GM19240 (cell line): ENCODE results near the gene LYRM4.
"Not testable (repeated sequence)": the region's sequence is repeated elsewhere in the genome, so short reads cannot be mapped to it uniquely, and the experiment has no call there.

Experiments used
- DNase-seq: peaks from one replicate; pipeline ENCODE4 v3.0.0; 2011; ENCODE audit warnings: low spot score; ENCODE audit not compliant: insufficient read length

Gene LYRM4

GRCh38 chr6:5123296-5124143, 137.2 kb downstream of the LYRM4 start:
- DNase-seq = no peak

GRCh38 chr6:5122504-5123112, 138.1 kb downstream of the LYRM4 start:
- no peak for DNase-seq

DNA sequence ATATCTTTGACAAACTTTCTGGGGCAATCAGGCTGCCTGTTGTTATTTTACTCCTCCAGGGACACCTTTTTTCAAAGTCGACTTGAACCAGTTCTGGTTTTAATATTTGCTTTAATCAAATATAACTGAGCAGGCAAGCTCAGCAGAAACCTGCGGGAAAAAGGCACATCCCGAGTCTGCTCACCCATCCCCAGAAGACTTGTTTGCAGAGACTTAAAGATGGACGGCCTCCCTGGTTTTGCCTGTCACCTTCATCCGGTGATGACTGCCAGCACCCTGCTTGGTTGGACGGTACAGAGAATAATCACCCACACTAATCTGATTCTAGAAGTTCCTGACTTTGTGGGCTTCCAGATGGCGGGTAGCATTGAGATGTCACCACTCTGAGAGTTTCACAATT, 138.8 kb downstream of the LYRM4 start:
- no peak for DNase-seq

GRCh38 chr6:5121479-5121878, 139.3 kb downstream of the LYRM4 start:
- no peak for DNase-seq

- DNase-seq = not testable (repeated sequence)
These were observed 140.2 kb downstream of the LYRM4 start for GRCh38 chr6:5120543-5120942.

DNA sequence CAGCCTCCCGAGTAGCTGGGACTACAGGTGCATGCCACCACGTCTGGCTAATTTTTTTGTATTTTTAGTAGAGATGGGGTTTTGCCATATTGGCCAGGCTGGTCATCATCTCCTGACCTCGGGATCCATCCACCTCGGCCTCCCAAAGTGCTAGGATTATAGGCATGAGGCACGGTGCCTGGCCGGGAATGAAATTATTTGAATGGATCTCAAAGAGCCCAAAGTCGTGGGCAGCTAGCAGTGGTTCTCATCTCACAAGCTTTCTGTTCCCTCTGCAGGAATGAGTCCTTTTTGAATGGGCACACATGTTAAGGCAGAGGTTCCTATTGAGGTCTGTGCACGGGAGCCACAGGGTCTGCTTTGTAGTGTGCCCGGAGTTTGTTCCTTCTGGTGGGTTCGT, 140.7 kb downstream of the LYRM4 start:
- DNase-seq = no peak

- no peak for DNase-seq
These were observed 141.4 kb downstream of the LYRM4 start for GRCh38 chr6:5119090-5119951.

GRCh38 chr6:5116243-5116991, 144.3 kb downstream of the LYRM4 start:
- no peak for DNase-seq

DNA sequence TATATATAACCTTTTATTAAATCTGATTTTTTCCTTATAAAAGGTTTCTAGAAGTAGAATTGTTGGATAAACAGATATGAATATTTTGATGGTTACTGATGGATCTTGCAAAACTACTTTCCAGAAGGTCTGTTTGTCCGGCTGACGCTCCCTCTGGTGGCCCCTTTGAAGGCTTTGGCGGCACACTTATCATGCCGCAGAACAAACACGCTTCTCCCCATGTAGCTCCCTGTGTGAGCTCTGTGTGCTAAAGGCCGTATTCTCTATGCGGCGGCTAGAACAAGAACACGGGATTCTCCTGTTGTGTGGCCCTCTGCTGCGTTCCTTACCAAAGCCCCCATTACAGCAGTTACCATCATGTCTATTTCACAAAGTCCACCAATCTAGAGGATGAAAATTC, 145.6 kb downstream of the LYRM4 start:
- no peak for DNase-seq

- DNase-seq = no peak
These were observed 147.7 kb downstream of the LYRM4 start for GRCh38 chr6:5113096-5113495.

- DNase-seq = no peak
These were observed 148.5 kb downstream of the LYRM4 start for GRCh38 chr6:5112066-5112799.

DNA sequence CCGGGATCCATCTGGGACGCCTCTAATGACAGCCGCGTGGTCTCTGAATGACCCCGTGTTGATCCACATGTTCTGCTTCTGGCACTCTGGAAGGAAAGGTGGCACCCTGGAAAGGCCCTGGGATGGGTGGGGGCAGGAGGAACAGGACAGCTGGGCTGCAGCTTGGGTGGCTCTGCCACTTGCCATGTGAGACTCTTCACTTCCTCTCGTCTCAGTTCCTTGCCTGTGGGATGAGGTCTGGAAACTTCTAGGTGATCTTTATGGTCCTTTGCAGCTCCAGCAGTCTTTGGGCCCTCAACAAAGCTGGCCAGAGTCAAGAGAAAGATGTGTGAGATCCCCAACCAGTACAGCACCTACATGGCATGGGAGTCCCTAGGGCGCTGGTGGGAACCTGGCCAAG, 149.1 kb downstream of the LYRM4 start:
- DNase-seq = no peak

DNA sequence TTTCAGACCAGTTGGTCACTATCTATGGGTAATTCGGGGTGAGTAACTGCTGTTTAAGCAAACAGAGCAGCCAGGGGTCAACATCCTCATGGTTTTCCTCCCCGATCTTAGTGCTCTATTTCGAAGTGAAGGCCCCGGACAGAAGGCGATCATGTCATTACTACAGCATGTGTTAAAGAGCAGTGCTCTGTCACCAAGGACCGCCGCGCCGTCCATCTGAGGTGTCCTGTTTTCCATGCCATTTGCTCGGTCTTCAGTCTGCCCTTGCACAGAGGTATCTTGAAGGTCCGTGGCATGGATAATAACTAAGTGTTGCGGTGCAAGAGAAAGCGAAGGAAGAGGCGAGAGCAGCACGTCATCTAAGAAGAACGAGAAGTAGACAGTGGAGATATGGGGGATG, 150.5 kb downstream of the LYRM4 start:
- DNase-seq = no peak

DNA sequence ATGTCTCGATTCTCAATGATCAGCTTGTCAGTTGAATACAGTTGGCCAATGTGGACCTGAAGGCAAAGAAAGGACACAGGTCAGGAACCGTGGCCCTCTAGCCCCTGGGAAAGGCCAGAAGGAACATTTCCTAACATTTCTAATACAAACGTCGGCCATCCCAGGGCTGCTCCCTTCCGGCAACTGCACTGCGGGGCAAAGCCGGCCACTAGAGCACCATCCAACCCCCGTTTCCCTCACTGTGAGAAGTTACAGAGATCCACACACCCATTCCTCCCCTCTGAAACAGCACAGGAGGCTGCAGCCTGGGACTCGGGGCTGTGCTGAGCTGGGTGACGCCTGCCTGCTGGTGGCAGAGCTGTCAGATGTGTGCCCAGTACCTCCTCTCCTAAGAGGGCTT, 151.3 kb downstream of the LYRM4 start:
- DNase-seq = no peak

DNA sequence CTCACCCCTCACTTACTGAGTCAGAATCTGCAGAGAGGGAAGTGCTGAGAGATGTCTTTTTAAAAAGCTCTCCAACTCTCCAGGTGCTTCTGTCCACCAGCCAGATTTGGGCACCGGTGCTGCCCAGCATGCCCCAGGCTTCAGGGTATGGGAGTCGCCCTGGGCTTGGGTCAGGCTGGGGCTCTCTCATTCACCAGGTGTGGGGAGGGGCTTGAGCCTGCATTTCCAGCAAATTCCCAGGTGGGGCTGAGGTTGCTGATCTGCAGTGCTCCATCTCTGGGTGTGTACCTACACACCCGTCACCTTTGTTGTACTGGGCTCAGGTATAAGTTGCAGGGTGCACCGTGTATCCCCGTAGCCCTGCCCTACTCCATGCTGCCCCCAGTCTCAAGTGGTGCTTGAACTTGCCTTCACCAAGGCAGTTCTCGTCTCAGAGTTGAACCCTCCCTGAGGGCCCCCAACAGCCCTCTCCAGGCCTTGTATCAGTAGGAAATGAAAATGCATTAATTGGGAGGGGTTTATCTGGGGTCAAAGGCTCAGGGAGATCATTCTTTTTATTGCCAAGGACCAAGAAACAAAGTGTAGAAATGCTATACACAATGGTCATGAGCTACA, 152.1 kb downstream of the LYRM4 start:
- no peak for DNase-seq

GRCh38 chr6:5108068-5108467, 152.7 kb downstream of the LYRM4 start:
- DNase-seq = no peak

- DNase-seq = no peak
These were observed 153.4 kb downstream of the LYRM4 start for GRCh38 chr6:5107341-5107740.

DNA sequence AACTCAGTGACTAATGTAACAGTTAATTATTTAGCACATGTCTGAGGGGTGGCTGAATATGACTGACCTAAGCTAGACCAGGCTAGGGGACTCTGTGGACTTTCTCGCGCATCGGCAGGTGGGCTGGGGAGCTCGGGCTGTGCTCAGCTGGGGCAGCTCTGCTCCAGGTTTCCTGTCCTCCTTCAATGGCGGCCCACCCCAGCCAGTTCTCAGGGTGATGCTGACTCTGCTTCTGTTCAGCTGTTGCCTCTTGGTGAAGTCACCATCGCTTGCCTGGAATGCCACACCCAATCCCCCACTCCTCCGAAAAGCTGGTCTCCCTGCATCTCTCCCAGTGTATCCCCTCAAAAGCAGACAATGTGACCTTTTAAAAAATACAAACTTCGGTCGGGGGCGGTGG, 155.6 kb downstream of the LYRM4 start:
- no peak for DNase-seq

GRCh38 chr6:5104667-5105066, 156.1 kb downstream of the LYRM4 start:
- DNase-seq = no peak

DNA sequence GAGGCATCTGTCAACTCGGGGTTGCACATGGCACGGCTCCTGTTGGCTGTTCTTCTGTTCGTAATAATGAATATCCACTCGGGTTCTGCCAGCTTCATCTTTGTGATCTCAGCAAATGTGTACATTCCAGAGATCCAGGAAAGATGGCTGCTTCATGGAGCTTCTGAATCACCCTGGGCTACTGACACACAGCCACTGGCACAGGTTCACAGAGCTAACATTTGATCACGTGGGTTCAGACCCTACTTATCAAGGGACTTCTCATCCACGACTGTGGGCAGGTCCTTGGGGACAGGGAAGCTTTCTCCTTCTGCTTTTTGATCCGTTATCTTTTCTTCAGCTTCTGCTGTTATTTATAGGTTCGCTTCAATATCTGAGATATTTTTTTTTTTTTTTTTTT, 157.5 kb downstream of the LYRM4 start:
- no peak for DNase-seq
